Mesenchymal stem cell (in vitro differentiated cells and primary cell): ENCODE data around the gene MKLN1.

Experiments
- DNase-seq: peaks from one replicate; pipeline ENCODE4 v3.0.0-alpha.2; 2013
- H2AFZ ChIP-seq: one replicate; pipeline ENCODE4 v1.6.1; 2013; ENCODE audit warnings: low read depth, mild to moderate bottlenecking, control low read depth, inconsistent platforms, low read length, moderate library complexity
- H2AK5ac ChIP-seq: 2 replicates; pipeline ENCODE4 v1.6.1; 2013; ENCODE audit warnings: low read length, moderate library complexity, mild to moderate bottlenecking, inconsistent platforms; ENCODE audit not compliant: severe bottlenecking
- H2BK120ac ChIP-seq: one replicate; pipeline ENCODE4 v1.6.1; 2013; ENCODE audit warnings: low read depth, mild to moderate bottlenecking, inconsistent platforms, low read length, moderate library complexity
- H2BK12ac ChIP-seq, 2 experiments: one replicate each; pipeline ENCODE4 v1.6.1; 2013; ENCODE audit warnings: inconsistent platforms in 2 of 2, low read length in 2 of 2, mild to moderate bottlenecking in 2 of 2, moderate library complexity in 2 of 2, control low read depth in 1 of 2
- H2BK15ac ChIP-seq: one replicate; pipeline ENCODE4 v1.6.1; 2013; ENCODE audit warnings: mild to moderate bottlenecking, low read depth, inconsistent platforms; ENCODE audit not compliant: poor library complexity, severe bottlenecking
- H2BK5ac ChIP-seq: 2 replicates; pipeline ENCODE4 v1.6.1; 2013; ENCODE audit warnings: low read depth, mild to moderate bottlenecking, low read length, control low read depth, inconsistent platforms; ENCODE audit not compliant: poor library complexity, severe bottlenecking
- H3K14ac ChIP-seq, 2 experiments: one replicate each; pipeline ENCODE4 v1.6.1; 2013; ENCODE audit warnings: inconsistent platforms in 2 of 2, low read length in 2 of 2, control low read depth in 1 of 2, mild to moderate bottlenecking in 1 of 2, moderate library complexity in 1 of 2
- H3K18ac ChIP-seq, 2 experiments: one replicate each; pipeline ENCODE4 v1.6.1; 2013; ENCODE audit warnings: inconsistent platforms in 2 of 2, low read length in 2 of 2, control low read depth in 1 of 2, low read depth in 1 of 2, mild to moderate bottlenecking in 1 of 2
- H3K23ac ChIP-seq, 2 experiments: one replicate each; pipeline ENCODE4 v1.6.1; 2013; ENCODE audit warnings: inconsistent platforms in 2 of 2, low read length in 2 of 2, mild to moderate bottlenecking in 2 of 2, moderate library complexity in 2 of 2, control low read depth in 1 of 2
- H3K27ac ChIP-seq: 2 replicates; pipeline ENCODE4 v1.5.1; 2013; ENCODE audit warnings: mild to moderate bottlenecking, moderate library complexity, low read length, control low read depth, inconsistent platforms; ENCODE audit not compliant: poor library complexity, severe bottlenecking
- H3K27me3 ChIP-seq, 2 experiments: 2 replicates each; pipeline versions ENCODE4 v1.6.1 to v1.7.0; 2013; ENCODE audit warnings: low read length in 2 of 2, mild to moderate bottlenecking in 2 of 2, moderate library complexity in 2 of 2, control low read depth in 1 of 2, inconsistent platforms in 1 of 2; ENCODE audit not compliant: control insufficient read depth in 1 of 2, insufficient read depth in 1 of 2
- H3K36me3 ChIP-seq, 2 experiments: 2 replicates each; pipeline versions ENCODE4 v1.6.1 to v1.7.0; 2013; ENCODE audit warnings: low read length in 2 of 2, control low read depth in 1 of 2, inconsistent platforms in 1 of 2, low read depth in 1 of 2, mild to moderate bottlenecking in 1 of 2; ENCODE audit not compliant: insufficient read depth in 2 of 2, control insufficient read depth in 1 of 2
- H3K4ac ChIP-seq, 2 experiments: one replicate each; pipeline ENCODE4 v1.6.1; 2013; ENCODE audit warnings: inconsistent platforms in 2 of 2, low read length in 2 of 2, mild to moderate bottlenecking in 2 of 2, moderate library complexity in 2 of 2, control low read depth in 1 of 2, low read depth in 1 of 2
- H3K4me1 ChIP-seq: 2 replicates; pipeline ENCODE4 v1.6.1; 2013; ENCODE audit warnings: low read depth, low read length, control low read depth; ENCODE audit not compliant: control insufficient read depth, insufficient read depth
- H3K4me2 ChIP-seq: 2 replicates; pipeline ENCODE4 v1.6.1; 2013; ENCODE audit warnings: low read length, mild to moderate bottlenecking, inconsistent platforms; ENCODE audit not compliant: poor library complexity, severe bottlenecking
- H3K4me3 ChIP-seq, 2 experiments: 2 replicates each; pipeline versions ENCODE4 v1.5.1 to v1.7.0; 2013; ENCODE audit warnings: low read length in 2 of 2, mild to moderate bottlenecking in 2 of 2, control low read depth in 1 of 2, low read depth in 1 of 2; ENCODE audit not compliant: insufficient read depth in 1 of 2
- H3K79me1 ChIP-seq: replicated peaks from 2 replicates; pipeline ENCODE4 v1.6.1; 2013; ENCODE audit warnings: mild to moderate bottlenecking, control low read depth, low read length, inconsistent platforms; ENCODE audit not compliant: poor library complexity, severe bottlenecking
- H3K9ac ChIP-seq: 2 replicates; pipeline ENCODE4 v1.7.0; 2013; ENCODE audit warnings: mild to moderate bottlenecking, low read length, moderate library complexity
- H3K9me3 ChIP-seq: 2 replicates; pipeline ENCODE4 v1.7.0; 2013; ENCODE audit warnings: mild to moderate bottlenecking, low read length; ENCODE audit not compliant: control insufficient read depth
- H4K8ac ChIP-seq: one replicate; pipeline ENCODE4 v1.6.1; 2013; ENCODE audit warnings: inconsistent platforms, mild to moderate bottlenecking, low read length, moderate library complexity
- H4K91ac ChIP-seq: one replicate; pipeline ENCODE4 v1.6.1; 2013; ENCODE audit warnings: mild to moderate bottlenecking, low read length, inconsistent platforms
- WGBS: methylation state at CpG from one replicate; pipeline ENCODE4 v1.1.7; 2013; ENCODE audit warnings: mixed read lengths; 5-methylcytosine and 5-hydroxymethylcytosine counted together

Gene MKLN1

DNA sequence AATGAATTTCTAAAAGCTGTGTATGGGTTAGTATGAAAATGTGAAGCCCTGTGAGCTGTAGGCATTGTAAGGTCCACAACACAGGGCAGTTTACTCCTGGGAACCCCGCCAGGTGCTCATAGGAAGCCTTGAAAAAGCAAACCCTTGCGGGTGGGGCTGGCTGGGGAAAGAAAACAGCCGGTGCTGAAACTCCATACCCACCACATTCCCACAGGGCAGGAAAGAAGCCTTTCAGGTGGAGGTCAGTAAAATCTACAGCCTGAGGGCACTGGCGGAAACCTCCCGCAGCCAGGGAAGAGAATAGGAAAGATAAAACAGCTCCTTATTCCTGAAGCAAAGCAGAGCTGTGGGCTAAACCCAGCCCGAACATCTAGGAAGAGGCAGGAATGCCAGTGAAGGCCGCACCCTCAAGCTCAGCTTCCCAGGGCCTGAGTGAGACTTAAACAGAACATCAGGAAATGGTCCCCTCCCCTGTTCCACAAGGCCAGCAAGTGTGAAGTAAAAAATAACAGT is 194.0 kb downstream of the MKLN1 start:
- H3K4me2 ChIP-seq: no peak overlapping the region
- no peak overlapping the region for H3K18ac ChIP-seq
- H2BK12ac ChIP-seq: no peak overlapping the region
- H2BK15ac ChIP-seq: peak overlapping the region; percentile 48
- H2BK5ac ChIP-seq: no peak overlapping the region
- no peak overlapping the region for H3K23ac ChIP-seq
- H3K14ac ChIP-seq: no peak overlapping the region
- H3K9me3 ChIP-seq: no peaks in the 10 kb centered on the region
- H3K4ac ChIP-seq: no peak overlapping the region
- H4K91ac ChIP-seq: no peak overlapping the region
- no peaks in the 10 kb centered on the region for H3K79me1 ChIP-seq
- H3K4me1 ChIP-seq: peaks cover 1% of the 10 kb centered on the region
- no peaks in the 10 kb centered on the region for H3K27me3 ChIP-seq
- no peak overlapping the region for H4K8ac ChIP-seq
- H3K9ac ChIP-seq: no peak overlapping the region
- no peak overlapping the region for H2AFZ ChIP-seq
- no peak overlapping the region for H2BK120ac ChIP-seq
- WGBS: 74% methylated on average over 6 of the region's 7 CpGs
- no peak for DNase-seq
- H2AK5ac ChIP-seq: no peak overlapping the region
- H3K27ac ChIP-seq: no peak overlapping the region
- no peak overlapping the region for H3K4me3 ChIP-seq
- no peaks in the 10 kb centered on the region for H3K36me3 ChIP-seq

- 90% methylated on average over 11 of the region's 11 CpGs for WGBS
These were observed 194.8 kb downstream of the MKLN1 start for GRCh38 chr7:131522325-131522930.

GRCh38 chr7:131524115-131524514 is 196.4 kb downstream of the MKLN1 start:
- H2AFZ ChIP-seq: no peak overlapping the region
- no peaks in the 10 kb centered on the region for H3K79me1 ChIP-seq
- no peak overlapping the region for H3K4me2 ChIP-seq
- no peak overlapping the region for H2AK5ac ChIP-seq
- no peak overlapping the region for H2BK15ac ChIP-seq
- no peaks in the 10 kb centered on the region for H3K4me1 ChIP-seq
- H3K9ac ChIP-seq: no peak overlapping the region
- H4K91ac ChIP-seq: no peak overlapping the region
- H2BK120ac ChIP-seq: no peak overlapping the region
- H3K27me3 ChIP-seq: no peaks in the 10 kb centered on the region
- H2BK12ac ChIP-seq: no peak overlapping the region
- H3K14ac ChIP-seq: no peak overlapping the region
- no peaks in the 10 kb centered on the region for H3K36me3 ChIP-seq
- no peaks in the 10 kb centered on the region for H3K9me3 ChIP-seq
- no CpG with 5 or more reads among the region's 2 CpGs for WGBS
- H3K4ac ChIP-seq: no peak overlapping the region
- H4K8ac ChIP-seq: no peak overlapping the region
- no peak for DNase-seq
- H3K23ac ChIP-seq: no peak overlapping the region
- H3K18ac ChIP-seq: no peak overlapping the region
- H2BK5ac ChIP-seq: no peak overlapping the region
- no peak overlapping the region for H3K4me3 ChIP-seq
- no peak overlapping the region for H3K27ac ChIP-seq

More at GRCh38 chr7:131522325-131522930, 194.8 kb downstream of the MKLN1 start:
- Histone ChIP-seq H3K79me1 (no peaks in the 10 kb centered on the region), H3K18ac (no peak overlapping the region), H3K23ac (no peak overlapping the region), H3K4ac (no peak overlapping the region), H4K8ac (no peak overlapping the region), H2BK5ac (no peak overlapping the region), H3K4me1 (peaks cover 1% of the 10 kb centered on the region), H3K4me2 (no peak overlapping the region), H2BK15ac (no peak overlapping the region), H2AK5ac (no peak overlapping the region), H3K36me3 (no peaks in the 10 kb centered on the region), H3K14ac (no peak overlapping the region), H3K9ac (peak overlapping the region; percentile 69), H3K27me3 (no peaks in the 10 kb centered on the region), H2BK12ac (no peak overlapping the region), H3K27ac (no peak overlapping the region), H3K4me3 (peak overlapping the region in 1 of 2 experiments; percentile 71), H2BK120ac (no peak overlapping the region), H3K9me3 (no peaks in the 10 kb centered on the region), H4K91ac (no peak overlapping the region), H2AFZ (no peak overlapping the region)
- peak; percentile 45 for DNase-seq

DNA sequence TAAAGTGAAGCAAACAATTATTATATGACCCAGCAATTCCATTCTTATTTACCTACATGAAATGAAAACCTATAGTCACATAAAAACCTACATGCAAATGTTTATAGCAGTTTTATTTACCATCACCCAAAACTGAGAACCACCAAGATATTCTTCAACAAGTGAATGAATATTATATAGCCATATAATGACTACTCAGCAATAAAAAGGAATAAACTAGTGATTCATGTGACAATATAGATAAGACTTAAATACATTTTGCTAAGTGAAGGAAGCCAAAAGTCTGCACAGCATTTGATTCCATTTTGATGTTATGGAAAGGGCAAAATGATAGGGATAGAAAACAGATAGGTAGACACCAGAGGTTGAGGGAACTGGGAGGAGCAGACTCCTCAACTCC is 197.0 kb downstream of the MKLN1 start:
- Histone ChIP-seq H3K27me3 (no peaks in the 10 kb centered on the region), H3K4me2 (no peak overlapping the region), H3K36me3 (no peaks in the 10 kb centered on the region), H3K9me3 (no peaks in the 10 kb centered on the region), H3K79me1 (no peaks in the 10 kb centered on the region), H2BK15ac (no peak overlapping the region), H3K14ac (no peak overlapping the region), H4K8ac (no peak overlapping the region), H2BK120ac (no peak overlapping the region), H3K18ac (no peak overlapping the region), H2AK5ac (no peak overlapping the region), H3K4me1 (no peaks in the 10 kb centered on the region), H3K4me3 (no peak overlapping the region), H4K91ac (no peak overlapping the region), H2BK5ac (no peak overlapping the region), H3K27ac (no peak overlapping the region), H2BK12ac (no peak overlapping the region), H2AFZ (no peak overlapping the region), H3K4ac (no peak overlapping the region), H3K9ac (no peak overlapping the region), H3K23ac (no peak overlapping the region)
- DNase-seq: no peak
